Neural progenitor cell (in vitro differentiated cells): ENCODE results near the gene ORM1. TPM values are rescaled to one million over a fixed set of nuclear protein-coding genes. Genes with fewer than 3 reads are reported as not detected.

ENCODE experiments used
- DNase-seq: peaks from one replicate; pipeline ENCODE4 v3.0.0-alpha.2; 2016; ENCODE audit warnings: low spot score
- H2AFZ ChIP-seq: fragments of 200-600 bp; sonication (generic); replicated peaks from 2 replicates; pipeline ENCODE4 v1.6.1; 2016; ENCODE audit warnings: antibody characterized with exemption
- H3F3A ChIP-seq: fragments of 200-600 bp; sonication (generic); 2 replicates; pipeline ENCODE4 v1.6.1; 2016; ENCODE audit warnings: antibody characterized with exemption, low read depth
- H3K27ac ChIP-seq: fragments of 200-600 bp; sonication (generic); 2 replicates; pipeline ENCODE4 v1.5.1; 2016; ENCODE audit warnings: mild to moderate bottlenecking
- H3K27me3 ChIP-seq: fragments of 200-600 bp; sonication (generic); 2 replicates; pipeline ENCODE4 v1.6.1; 2016; ENCODE audit warnings: mild to moderate bottlenecking, moderate library complexity
- H3K36me3 ChIP-seq: fragments of 200-600 bp; sonication (generic); 2 replicates; pipeline ENCODE4 v1.5.1; 2016
- H3K4me1 ChIP-seq: fragments of 200-600 bp; sonication (generic); 2 replicates; pipeline ENCODE4 v1.6.1; 2016; ENCODE audit warnings: mixed run types
- H3K4me2 ChIP-seq: fragments of 200-600 bp; sonication (generic); 2 replicates; pipeline ENCODE4 v1.6.1; 2016
- H3K4me3 ChIP-seq: fragments of 200-600 bp; sonication (generic); 2 replicates; pipeline ENCODE4 v1.5.1; 2016
- H3K79me2 ChIP-seq: fragments of 200-600 bp; sonication (generic); 2 replicates; pipeline ENCODE4 v1.6.1; 2016; ENCODE audit warnings: low read depth
- H3K9ac ChIP-seq: fragments of 200-600 bp; sonication (generic); 2 replicates; pipeline ENCODE4 v1.6.1; 2016
- H3K9me3 ChIP-seq: fragments of 200-600 bp; sonication (generic); 2 replicates; pipeline ENCODE4 v1.5.1; 2016; ENCODE audit warnings: low read depth
- H4K20me1 ChIP-seq: fragments of 200-600 bp; sonication (generic); 2 replicates; pipeline ENCODE4 v1.6.1; 2016; ENCODE audit warnings: low read depth
- H3K27ac Mint-ChIP-seq: 3 replicates; pipeline ENCODE4 v1.8.0; 2021; ENCODE audit warnings: mixed read lengths
- H3K27me3 Mint-ChIP-seq: 2 replicates; pipeline ENCODE4 v1.8.0; 2022; ENCODE audit warnings: low read depth, mild to moderate bottlenecking, inconsistent platforms, moderate library complexity, mixed read lengths; ENCODE audit not compliant: insufficient read depth
- H3K36me3 Mint-ChIP-seq: 3 replicates; pipeline ENCODE4 v1.8.0; 2021; ENCODE audit warnings: mixed read lengths
- H3K4me1 Mint-ChIP-seq: 3 replicates; pipeline ENCODE4 v1.8.0; 2021; ENCODE audit warnings: mixed read lengths
- H3K4me3 Mint-ChIP-seq: 3 replicates; pipeline ENCODE4 v1.8.0; 2021; ENCODE audit warnings: mild to moderate bottlenecking, moderate library complexity, mixed read lengths
- H3K9me3 Mint-ChIP-seq: 3 replicates; pipeline ENCODE4 v1.8.0; 2020; ENCODE audit warnings: mixed read lengths
- EZH2 ChIP-seq: fragments of 200-600 bp; sonication (generic); IDR thresholded peaks from 2 replicates; pipeline ENCODE4 v1.6.1; 2017; ENCODE audit warnings: antibody characterized with exemption, mild to moderate bottlenecking, moderate library complexity
- EZH2phosphoT487 ChIP-seq: fragments of 200-600 bp; sonication (generic); IDR thresholded peaks from 2 replicates; pipeline ENCODE4 v1.6.1; 2017; ENCODE audit warnings: antibody characterized with exemption
- total RNA-seq: library from RNA; depleted of rRNA; stranded (reverse); fragments of >200 nt; gene quantifications from 2 replicates; pipeline ENCODE4 v1.2.3, GENCODE V29; 2015; ENCODE audit warnings: low replicate concordance
- TF ChIP-seq, protein P1 (sequence below): fragments of 200-600 bp; sonication (generic); IDR thresholded peaks from 2 replicates; pipeline ENCODE4 v1.5.1; 2017; ENCODE audit warnings: antibody characterized with exemption, mild to moderate bottlenecking

ORM1 gene
- total RNA-seq, 1 donor from 2014 or later, result not detected

DNA sequence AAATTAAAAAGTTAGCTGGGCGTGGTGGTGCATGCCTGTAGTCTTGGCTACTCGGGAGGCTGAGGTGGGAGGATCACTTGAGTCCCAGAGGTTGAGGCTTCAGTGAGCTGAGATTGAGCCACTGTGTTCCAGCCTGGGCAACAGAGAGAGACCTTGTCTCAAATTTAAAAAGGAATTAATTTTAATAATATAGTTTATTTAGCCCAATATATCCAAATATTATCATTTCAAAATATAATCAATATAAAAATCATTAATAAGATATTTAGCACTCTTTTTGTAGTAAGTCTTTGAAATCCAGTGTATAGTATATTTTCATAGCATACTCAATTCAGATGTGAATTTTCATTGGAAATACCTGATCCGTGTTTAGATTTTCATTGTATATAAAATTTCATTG lies 43.2 kb upstream of the ORM1 start:
- H3K79me2 ChIP-seq, result no peaks in the 10 kb centered on the region
- no peak overlapping the region for H3K4me3 ChIP-seq
- H3K27me3 Mint-ChIP-seq, result peaks cover 3% of the 10 kb centered on the region
- TF ChIP-seq, protein P1, sequence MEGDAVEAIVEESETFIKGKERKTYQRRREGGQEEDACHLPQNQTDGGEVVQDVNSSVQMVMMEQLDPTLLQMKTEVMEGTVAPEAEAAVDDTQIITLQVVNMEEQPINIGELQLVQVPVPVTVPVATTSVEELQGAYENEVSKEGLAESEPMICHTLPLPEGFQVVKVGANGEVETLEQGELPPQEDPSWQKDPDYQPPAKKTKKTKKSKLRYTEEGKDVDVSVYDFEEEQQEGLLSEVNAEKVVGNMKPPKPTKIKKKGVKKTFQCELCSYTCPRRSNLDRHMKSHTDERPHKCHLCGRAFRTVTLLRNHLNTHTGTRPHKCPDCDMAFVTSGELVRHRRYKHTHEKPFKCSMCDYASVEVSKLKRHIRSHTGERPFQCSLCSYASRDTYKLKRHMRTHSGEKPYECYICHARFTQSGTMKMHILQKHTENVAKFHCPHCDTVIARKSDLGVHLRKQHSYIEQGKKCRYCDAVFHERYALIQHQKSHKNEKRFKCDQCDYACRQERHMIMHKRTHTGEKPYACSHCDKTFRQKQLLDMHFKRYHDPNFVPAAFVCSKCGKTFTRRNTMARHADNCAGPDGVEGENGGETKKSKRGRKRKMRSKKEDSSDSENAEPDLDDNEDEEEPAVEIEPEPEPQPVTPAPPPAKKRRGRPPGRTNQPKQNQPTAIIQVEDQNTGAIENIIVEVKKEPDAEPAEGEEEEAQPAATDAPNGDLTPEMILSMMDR, result no peak
- no peak for TF ChIP-seq EZH2
- TF ChIP-seq EZH2phosphoT487, result no peak
- no peak overlapping the region for H3K27ac Mint-ChIP-seq
- H3K36me3 Mint-ChIP-seq, result peaks cover 22% of the 10 kb centered on the region
- H4K20me1 ChIP-seq, result no peaks in the 10 kb centered on the region
- H3K9ac ChIP-seq, result no peak overlapping the region
- no peak overlapping the region for H2AFZ ChIP-seq
- H3K27me3 ChIP-seq, result no peaks in the 10 kb centered on the region
- no peaks in the 10 kb centered on the region for H3K4me1 ChIP-seq
- no peaks in the 10 kb centered on the region for H3K36me3 ChIP-seq
- no peak overlapping the region for H3K4me3 Mint-ChIP-seq
- peaks cover 19% of the 10 kb centered on the region for H3K4me1 Mint-ChIP-seq
- no peak overlapping the region for H3K27ac ChIP-seq
- H3K4me2 ChIP-seq, result no peak overlapping the region
- H3F3A ChIP-seq, result no peaks in the 10 kb centered on the region
- H3K9me3 ChIP-seq, result no peaks in the 10 kb centered on the region
- no peak for DNase-seq
- H3K9me3 Mint-ChIP-seq, result no peaks in the 10 kb centered on the region

DNA sequence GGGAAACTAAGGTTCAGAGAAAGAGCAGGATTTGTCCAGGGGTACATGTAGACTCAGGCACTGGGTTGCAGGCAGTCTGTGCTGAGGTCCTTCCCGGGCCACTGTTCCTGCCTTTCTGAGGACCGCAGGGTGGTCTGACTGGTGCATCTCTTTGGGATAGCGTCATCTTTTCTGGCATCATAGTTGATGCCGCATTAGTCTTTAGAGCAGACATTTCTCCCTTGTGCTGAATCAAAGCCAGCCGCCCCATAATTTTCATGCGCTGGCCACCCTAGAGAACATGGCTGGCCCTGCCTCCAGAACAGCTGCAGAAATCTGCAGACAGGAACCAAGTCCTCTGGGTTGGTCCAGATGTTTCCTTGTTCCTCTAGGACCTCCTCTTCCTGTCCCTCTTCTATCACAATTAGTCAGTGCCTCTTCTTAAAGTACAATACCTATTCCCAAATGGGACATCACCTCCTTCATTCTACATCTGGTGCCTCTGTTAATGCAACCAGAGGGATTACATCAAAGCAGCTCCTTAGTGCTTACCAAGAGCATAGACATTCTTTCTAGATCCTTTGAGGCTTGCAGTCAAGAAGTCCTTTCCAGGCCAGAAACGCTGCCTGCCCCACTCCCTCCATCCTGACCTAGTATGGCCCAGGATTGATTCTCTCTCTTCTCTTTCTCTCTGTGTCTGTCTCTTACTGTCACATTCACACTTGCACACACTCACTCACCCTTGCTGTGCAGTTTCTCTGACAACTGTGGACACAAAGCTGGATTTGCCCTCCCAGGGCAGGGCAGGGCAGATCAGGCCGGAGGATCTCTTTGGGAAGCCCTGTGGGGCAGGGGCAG lies 42.0 kb upstream of the ORM1 start:
- peak overlapping the region; percentile 95 for H3K27ac Mint-ChIP-seq
- H3K27ac ChIP-seq, result no peak overlapping the region
- DNase-seq, result no peak

DNA sequence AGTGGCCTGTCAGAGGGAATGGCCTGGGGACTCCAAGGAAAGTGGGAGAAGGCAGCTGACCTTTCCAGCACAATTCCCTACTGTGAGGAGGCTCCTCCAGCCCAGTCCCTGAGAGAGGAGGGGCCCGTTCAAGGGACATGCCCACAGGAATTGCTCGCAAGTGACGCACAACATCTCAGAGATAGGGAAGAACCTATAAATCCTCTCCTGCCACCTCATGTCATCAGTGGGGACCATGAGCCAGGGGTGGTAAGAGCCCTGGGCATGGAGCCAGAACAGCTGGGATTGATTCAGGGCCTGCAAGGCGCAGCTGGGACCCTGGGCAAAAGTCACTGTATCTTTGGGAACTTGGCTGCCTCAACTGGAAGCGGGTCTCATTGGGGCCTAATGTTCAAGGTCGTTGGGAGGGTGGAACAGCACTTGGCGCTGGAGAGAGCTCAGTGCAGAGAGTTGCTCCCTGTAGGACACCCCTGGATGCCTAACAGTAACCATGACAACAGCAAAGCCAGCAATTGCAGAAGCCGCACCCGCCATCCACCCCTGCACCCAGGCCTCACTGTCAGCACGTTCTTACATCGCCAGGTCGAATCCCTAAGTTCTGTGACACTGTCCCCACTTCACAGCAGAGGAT lies 41.3 kb upstream of the ORM1 start:
- Mint-ChIP-seq H3K4me1 (peaks cover 27% of the 10 kb centered on the region), H3K9me3 (no peaks in the 10 kb centered on the region), H3K36me3 (peaks cover 20% of the 10 kb centered on the region), H3K27ac (peak overlapping the region; percentile 95), H3K4me3 (no peak overlapping the region), H3K27me3 (peaks cover 8% of the 10 kb centered on the region)
- Histone ChIP-seq H4K20me1 (no peaks in the 10 kb centered on the region), H3K4me1 (peaks cover 6% of the 10 kb centered on the region), H3F3A (no peaks in the 10 kb centered on the region), H3K27me3 (no peaks in the 10 kb centered on the region), H3K9ac (no peak overlapping the region), H3K36me3 (no peaks in the 10 kb centered on the region), H3K9me3 (no peaks in the 10 kb centered on the region), H3K4me2 (no peak overlapping the region), H2AFZ (no peak overlapping the region), H3K27ac (no peak overlapping the region), H3K79me2 (no peaks in the 10 kb centered on the region), H3K4me3 (no peak overlapping the region)
- TF ChIP-seq EZH2, result no peak
- TF ChIP-seq, protein P1, result no peak
- no peak for TF ChIP-seq EZH2phosphoT487
- DNase-seq, result no peak

More for the DNA sequence above, 42.0 kb upstream of the ORM1 start:
- H4K20me1 ChIP-seq, result no peaks in the 10 kb centered on the region
- peaks cover 6% of the 10 kb centered on the region for H3K4me1 ChIP-seq
- TF ChIP-seq, protein P1, result no peak
- TF ChIP-seq EZH2phosphoT487 (no peak), EZH2 (no peak)
- H3K36me3 Mint-ChIP-seq, result peaks cover 21% of the 10 kb centered on the region
- no peak overlapping the region for H2AFZ ChIP-seq
- no peaks in the 10 kb centered on the region for H3K9me3 ChIP-seq
- no peaks in the 10 kb centered on the region for H3K9me3 Mint-ChIP-seq
- H3K4me2 ChIP-seq, result no peak overlapping the region
- H3K9ac ChIP-seq, result no peak overlapping the region
- H3K36me3 ChIP-seq, result no peaks in the 10 kb centered on the region
- no peak overlapping the region for H3K4me3 Mint-ChIP-seq
- no peaks in the 10 kb centered on the region for H3K27me3 ChIP-seq
- no peak overlapping the region for H3K4me3 ChIP-seq
- no peaks in the 10 kb centered on the region for H3K79me2 ChIP-seq
- peaks cover 25% of the 10 kb centered on the region for H3K4me1 Mint-ChIP-seq
- H3F3A ChIP-seq, result no peaks in the 10 kb centered on the region
- H3K27me3 Mint-ChIP-seq, result peaks cover 6% of the 10 kb centered on the region
